ENCODE results near the gene SYNC. TPM values are rescaled to one million over a fixed set of nuclear protein-coding genes. Genes with fewer than 3 reads are reported as not detected.

SYNC gene
- total RNA-seq, 2 experiments from 2014 or later, result 0.09 TPM; not detected in 1

GRCh38 chr1:32683397-32683796 lies 19.2 kb downstream of the SYNC start:
- Histone ChIP-seq H3K79me2 (ENCODE audit: insufficient read depth, low read depth, low read length) (no peaks in the 10 kb centered on the region), H3K36me3 (ENCODE audit: insufficient read depth, low read length) (peaks cover 85% of the 10 kb centered on the region), H3K4me2 (ENCODE audit: low read length) (no peak overlapping the region), H2AFZ (ENCODE audit: low read length) (no peak overlapping the region), H3K27ac (ENCODE audit: low read depth, low read length, poor library complexity, severe bottlenecking) (no peak overlapping the region), H3K4me3 (ENCODE audit: low read depth, low read length, poor library complexity, severe bottlenecking) (no peak overlapping the region), H3K4me1 (ENCODE audit: insufficient read depth, low read length, poor library complexity, severe bottlenecking) (no peaks in the 10 kb centered on the region), H3K9me3 (ENCODE audit: low read length) (no peaks in the 10 kb centered on the region), H4K20me1 (ENCODE audit: insufficient read depth, low read length) (no peaks in the 10 kb centered on the region), H3K9me2 (ENCODE audit: insufficient read depth, low read length) (no peaks in the 10 kb centered on the region)
- ChIA-PET POLR2A (no interaction called here), CTCF (ENCODE audit: unreplicated experiment) (no interaction called here)
- BruUV-seq (replicated peaks), result no TSS peak
- no peak for DNase-seq (ENCODE audit: low spot score)
- intact Hi-C loops (cut with micrococcal nuclease; ENCODE audit: unreplicated experiment), result no loop called here
- no peak for TF ChIP-seq EZH2phosphoT487 (IDR thresholded peaks at IDR 0.05; ENCODE audit: borderline replicate concordance, low read depth, low read length)
- TF ChIP-seq, protein P1, sequence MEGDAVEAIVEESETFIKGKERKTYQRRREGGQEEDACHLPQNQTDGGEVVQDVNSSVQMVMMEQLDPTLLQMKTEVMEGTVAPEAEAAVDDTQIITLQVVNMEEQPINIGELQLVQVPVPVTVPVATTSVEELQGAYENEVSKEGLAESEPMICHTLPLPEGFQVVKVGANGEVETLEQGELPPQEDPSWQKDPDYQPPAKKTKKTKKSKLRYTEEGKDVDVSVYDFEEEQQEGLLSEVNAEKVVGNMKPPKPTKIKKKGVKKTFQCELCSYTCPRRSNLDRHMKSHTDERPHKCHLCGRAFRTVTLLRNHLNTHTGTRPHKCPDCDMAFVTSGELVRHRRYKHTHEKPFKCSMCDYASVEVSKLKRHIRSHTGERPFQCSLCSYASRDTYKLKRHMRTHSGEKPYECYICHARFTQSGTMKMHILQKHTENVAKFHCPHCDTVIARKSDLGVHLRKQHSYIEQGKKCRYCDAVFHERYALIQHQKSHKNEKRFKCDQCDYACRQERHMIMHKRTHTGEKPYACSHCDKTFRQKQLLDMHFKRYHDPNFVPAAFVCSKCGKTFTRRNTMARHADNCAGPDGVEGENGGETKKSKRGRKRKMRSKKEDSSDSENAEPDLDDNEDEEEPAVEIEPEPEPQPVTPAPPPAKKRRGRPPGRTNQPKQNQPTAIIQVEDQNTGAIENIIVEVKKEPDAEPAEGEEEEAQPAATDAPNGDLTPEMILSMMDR (conservative IDR thresholded peaks at IDR 0.05; ENCODE audit: low read length), result no peak

DNA sequence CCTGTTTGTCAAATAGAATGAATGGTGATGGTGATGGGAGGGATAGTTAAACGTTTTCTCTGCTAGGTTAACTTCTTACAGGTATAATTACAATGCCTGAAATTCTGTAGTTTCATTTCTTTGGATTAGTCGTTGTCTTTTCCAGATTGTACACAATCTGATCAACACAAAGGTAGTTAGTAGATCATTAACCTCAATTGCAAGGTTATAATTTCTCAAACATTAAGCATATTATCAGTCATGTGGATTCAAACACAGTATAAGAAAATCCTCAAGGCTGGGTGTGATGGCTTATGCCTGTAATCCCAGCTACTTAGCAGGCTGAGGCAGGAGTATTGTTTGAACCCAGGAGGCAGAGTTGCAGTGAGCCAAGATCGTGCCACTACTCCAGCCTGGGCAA lies 20.6 kb downstream of the SYNC start:
- no TSS peak for BruUV-seq (replicated peaks)
- H3K4me3 ChIP-seq (ENCODE audit: low read depth, low read length, poor library complexity, severe bottlenecking), result no peak overlapping the region
- no peaks in the 10 kb centered on the region for H3K79me2 ChIP-seq (ENCODE audit: insufficient read depth, low read depth, low read length)
- H3K27ac ChIP-seq (ENCODE audit: low read depth, low read length, poor library complexity, severe bottlenecking), result no peak overlapping the region
- H3K36me3 ChIP-seq (ENCODE audit: insufficient read depth, low read length), result peaks cover 99% of the 10 kb centered on the region
- H3K9me3 ChIP-seq (ENCODE audit: low read length), result no peaks in the 10 kb centered on the region
- ChIA-PET CTCF (ENCODE audit: unreplicated experiment) (no interaction called here), POLR2A (interaction anchor here (0.6 kb wide), 1 partner anchor 1014 kb away, joined by 3 read pairs; no protein-coding TSS in a partner anchor)
- no peaks in the 10 kb centered on the region for H3K9me2 ChIP-seq (ENCODE audit: insufficient read depth, low read length)
- no peaks in the 10 kb centered on the region for H4K20me1 ChIP-seq (ENCODE audit: insufficient read depth, low read length)
- DNase-seq (ENCODE audit: low spot score), result no peak
- intact Hi-C loops (cut with micrococcal nuclease; ENCODE audit: unreplicated experiment), result no loop called here
- H2AFZ ChIP-seq (ENCODE audit: low read length), result no peak overlapping the region
- H3K4me2 ChIP-seq (ENCODE audit: low read length), result no peak overlapping the region
- no peak for TF ChIP-seq EZH2phosphoT487 (IDR thresholded peaks at IDR 0.05; ENCODE audit: borderline replicate concordance, low read depth, low read length)
- H3K4me1 ChIP-seq (ENCODE audit: insufficient read depth, low read length, poor library complexity, severe bottlenecking), result no peaks in the 10 kb centered on the region

DNA sequence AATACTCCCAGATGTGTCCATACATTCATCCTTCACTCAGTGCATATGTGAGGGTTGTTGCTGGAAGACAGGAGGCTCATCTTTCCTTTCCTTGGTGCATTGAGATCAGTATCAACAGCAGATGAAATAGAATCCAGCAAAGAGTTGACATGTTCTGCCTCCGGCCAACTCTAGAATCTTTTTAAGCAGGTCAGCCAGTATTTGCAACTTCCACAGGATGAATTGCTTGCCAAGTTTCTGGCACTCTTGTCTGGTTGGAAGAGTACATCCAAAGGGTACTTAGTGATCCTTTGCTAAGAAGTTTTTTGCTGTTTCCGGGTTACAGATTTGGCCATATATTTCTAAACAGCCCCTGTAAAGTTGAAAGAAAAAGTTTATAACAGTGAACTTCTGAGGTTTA lies 21.1 kb downstream of the SYNC start:
- ChIA-PET CTCF (ENCODE audit: unreplicated experiment) (no interaction called here), POLR2A (no interaction called here)
- H3K79me2 ChIP-seq (ENCODE audit: insufficient read depth, low read depth, low read length), result no peaks in the 10 kb centered on the region
- H2AFZ ChIP-seq (ENCODE audit: low read length), result no peak overlapping the region
- H3K9me3 ChIP-seq (ENCODE audit: low read length), result no peaks in the 10 kb centered on the region
- no peaks in the 10 kb centered on the region for H3K9me2 ChIP-seq (ENCODE audit: insufficient read depth, low read length)
- H3K27ac ChIP-seq (ENCODE audit: low read depth, low read length, poor library complexity, severe bottlenecking), result no peak overlapping the region
- intact Hi-C loops (cut with micrococcal nuclease; ENCODE audit: unreplicated experiment), result no loop called here
- no peaks in the 10 kb centered on the region for H4K20me1 ChIP-seq (ENCODE audit: insufficient read depth, low read length)
- TF ChIP-seq EZH2phosphoT487 (IDR thresholded peaks at IDR 0.05; ENCODE audit: borderline replicate concordance, low read depth, low read length), result no peak
- TF ChIP-seq, protein P1 (conservative IDR thresholded peaks at IDR 0.05; ENCODE audit: low read length), result no peak
- no peak overlapping the region for H3K4me2 ChIP-seq (ENCODE audit: low read length)
- H3K4me3 ChIP-seq (ENCODE audit: low read depth, low read length, poor library complexity, severe bottlenecking), result no peak overlapping the region
- peaks cover 100% of the 10 kb centered on the region for H3K36me3 ChIP-seq (ENCODE audit: insufficient read depth, low read length)
- no peak for DNase-seq (ENCODE audit: low spot score)
- no peaks in the 10 kb centered on the region for H3K4me1 ChIP-seq (ENCODE audit: insufficient read depth, low read length, poor library complexity, severe bottlenecking)
- no TSS peak for BruUV-seq (replicated peaks)
